CD4-positive, alpha-beta memory T cell (primary cell): ENCODE results near the gene UMAD1. TPM values are rescaled to one million over a fixed set of nuclear protein-coding genes. Genes with fewer than 3 reads are reported as not detected.

ENCODE experiments used
- CTCF ChIA-PET: fragments of 350-600 bp; sonication (Branson Sonifier 250); formaldehyde crosslinking; loops from one replicate; lab custom pipeline; 2021; ENCODE audit warnings: inconsistent platforms; ENCODE audit not compliant: partially characterized antibody; lab: Charles Lee
- POLR2A ChIA-PET: fragments of 350-600 bp; sonication (Branson Sonifier 250); formaldehyde crosslinking; loops from one replicate; lab custom pipeline; 2021; ENCODE audit not compliant: partially characterized antibody; lab: Charles Lee
- DNase-seq, 5 donors: peaks; one replicate each; pipeline versions ENCODE4 v3.0.0 to v3.0.0-alpha.2; 2020 to 2022; ENCODE audit warnings: mixed read lengths in 1 of 5
- H3K27ac ChIP-seq: one replicate; pipeline ENCODE4 v1.7.0; 2013; ENCODE audit warnings: low read depth, low read length
- H3K27me3 ChIP-seq: 2 replicates; pipeline ENCODE4 v1.7.0; 2013; ENCODE audit warnings: mild to moderate bottlenecking, low read length, moderate library complexity; ENCODE audit not compliant: insufficient read depth
- H3K36me3 ChIP-seq: 2 replicates; pipeline ENCODE4 v1.7.0; 2013; ENCODE audit warnings: mild to moderate bottlenecking, low read length, moderate library complexity; ENCODE audit not compliant: insufficient read depth
- H3K4me1 ChIP-seq: 2 replicates; pipeline ENCODE4 v1.7.0; 2013; ENCODE audit warnings: mild to moderate bottlenecking, low read length, moderate library complexity; ENCODE audit not compliant: insufficient read depth
- H3K4me3 ChIP-seq, 2 donors: one replicate each; pipeline ENCODE4 v1.7.0; 2013; ENCODE audit warnings: low read length in 2 of 2, mild to moderate bottlenecking in 1 of 2
- H3K9me3 ChIP-seq, 2 donors: one replicate each; pipeline ENCODE4 v1.7.0; 2013; ENCODE audit warnings: low read length in 2 of 2, control low read depth in 1 of 2; ENCODE audit not compliant: control insufficient read depth in 1 of 2
- H3K27ac Mint-ChIP-seq, 7 donors: one replicate each; pipeline ENCODE4 v1.8.0; 2020 to 2021; ENCODE audit warnings: mixed read lengths in 7 of 7, mild to moderate bottlenecking in 6 of 7, inconsistent platforms in 3 of 7, moderate library complexity in 3 of 7
- H3K27me3 Mint-ChIP-seq, 2 donors: one replicate each; pipeline ENCODE4 v1.8.0; 2020 to 2021; ENCODE audit warnings: mixed read lengths in 2 of 2
- H3K36me3 Mint-ChIP-seq, 2 donors: one replicate each; pipeline ENCODE4 v1.8.0; 2020 to 2021; ENCODE audit warnings: mixed read lengths in 2 of 2, inconsistent platforms in 1 of 2, mild to moderate bottlenecking in 1 of 2
- H3K4me1 Mint-ChIP-seq, 4 donors: one replicate each; pipeline ENCODE4 v1.8.0; 2020 to 2021; ENCODE audit warnings: mixed read lengths in 4 of 4, mild to moderate bottlenecking in 1 of 4
- H3K4me3 Mint-ChIP-seq, 8 donors: one replicate each; pipeline ENCODE4 v1.8.0; 2020 to 2021; ENCODE audit warnings: mixed read lengths in 8 of 8, mild to moderate bottlenecking in 7 of 8, moderate library complexity in 6 of 8, inconsistent platforms in 3 of 8
- H3K9me3 Mint-ChIP-seq, 8 donors: one replicate each; pipeline ENCODE4 v1.8.0; 2020 to 2021; ENCODE audit warnings: mixed read lengths in 8 of 8, mild to moderate bottlenecking in 5 of 8, inconsistent platforms in 3 of 8, moderate library complexity in 1 of 8
- intact Hi-C: fragments of 100-400 bp; cut with micrococcal nuclease; formaldehyde crosslinking; loops from one replicate; pipeline ENCODE4 v1.15.1; 2023
- polyA plus RNA-seq, 2 donors: library from polyadenylated mRNA; unstranded; fragments of 300-500 nt; fragmentation: Illumina TruSeq; gene quantifications; one replicate each; pipeline ENCODE4 v1.2.3, GENCODE V29; 2021
- total RNA-seq, 2 experiments: library from RNA; stranded (reverse); gene quantifications; one replicate each; pipeline ENCODE4 v1.2.3, GENCODE V29; 2021

The UMAD1 gene
- total and polyA plus RNA-seq, 4 experiments from 2014 or later, result 23.5 to 36.7 (median 27.6) TPM

DNA sequence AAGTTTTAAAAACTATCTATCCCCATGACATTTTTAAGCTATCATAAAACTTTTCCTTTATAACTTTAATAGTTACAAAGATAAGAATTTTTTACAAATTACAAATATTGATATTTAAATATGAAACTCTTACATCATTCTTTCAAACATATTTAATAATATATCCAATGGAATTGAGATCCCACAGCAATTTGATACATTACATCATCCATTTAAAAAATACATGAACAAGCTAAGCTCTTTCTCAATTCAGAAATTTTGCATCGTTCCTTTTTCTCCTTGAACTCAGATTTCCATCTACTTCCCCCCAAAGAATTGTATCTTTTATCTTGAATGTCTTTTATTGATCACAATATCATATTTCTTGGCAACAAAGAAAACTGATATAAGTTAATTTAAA lies 209.6 kb downstream of the UMAD1 start:
- Mint-ChIP-seq H3K4me1 (peaks cover 14 to 26% (median 19%) of the 10 kb centered on the region in 4 donors), H3K9me3 (peaks cover 0 to 15% (median 5%) of the 10 kb centered on the region in 8 donors), H3K27me3 (no peaks in the 10 kb centered on the region), H3K27ac (no peak overlapping the region), H3K4me3 (no peak overlapping the region), H3K36me3 (peaks cover 10 to 33% of the 10 kb centered on the region in 2 donors)
- no peak for DNase-seq
- CTCF ChIA-PET, result interaction anchor here (1.3 kb wide), 1 partner anchor 10 kb away, joined by 3 read pairs; no protein-coding TSS in a partner anchor
- Histone ChIP-seq H3K9me3 (no peaks in the 10 kb centered on the region), H3K27ac (no peak overlapping the region), H3K4me1 (peaks cover 11% of the 10 kb centered on the region), H3K36me3 (no peaks in the 10 kb centered on the region), H3K27me3 (no peaks in the 10 kb centered on the region), H3K4me3 (no peak overlapping the region)
- intact Hi-C loops, result no loop called here
- POLR2A ChIA-PET, result interaction anchor here (1.4 kb wide), 1 partner anchor 10 kb away, joined by 3 read pairs; no protein-coding TSS in a partner anchor

DNA sequence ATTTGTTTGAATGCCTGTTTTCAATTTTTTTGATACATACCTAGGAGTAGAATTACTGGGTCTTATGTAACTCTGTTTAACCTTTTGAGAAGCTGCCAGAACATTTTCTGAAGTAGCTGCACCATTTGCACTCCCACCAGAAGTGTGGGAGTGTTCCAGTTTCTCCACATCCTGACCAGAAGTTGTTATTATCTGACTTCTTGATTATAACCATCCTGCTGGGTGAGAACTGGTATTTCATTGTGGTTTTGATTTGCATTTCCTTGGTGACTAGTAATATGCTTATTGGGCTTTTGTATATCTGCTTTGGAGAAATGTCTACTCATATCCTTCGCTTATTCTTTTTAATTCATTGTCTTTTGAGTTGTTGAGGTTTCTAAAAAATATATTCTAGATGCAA lies 210.8 kb downstream of the UMAD1 start:
- H3K4me1 Mint-ChIP-seq, result peaks cover 14 to 26% (median 20%) of the 10 kb centered on the region in 4 donors
- peaks cover 4 to 24% (median 11%) of the 10 kb centered on the region in 8 donors for H3K9me3 Mint-ChIP-seq
- H3K27me3 ChIP-seq, result no peaks in the 10 kb centered on the region
- H3K27me3 Mint-ChIP-seq, result no peaks in the 10 kb centered on the region
- H3K9me3 ChIP-seq, result no peaks in the 10 kb centered on the region
- H3K36me3 Mint-ChIP-seq, result peaks cover 16 to 41% of the 10 kb centered on the region in 2 donors
- H3K36me3 ChIP-seq, result no peaks in the 10 kb centered on the region
- POLR2A ChIA-PET, result interaction anchor here (1.4 kb wide), 1 partner anchor 11 kb away, joined by 3 read pairs; no protein-coding TSS in a partner anchor
- H3K27ac ChIP-seq, result no peak overlapping the region
- DNase-seq, result no peak
- no peak overlapping the region for H3K4me3 Mint-ChIP-seq
- CTCF ChIA-PET, result no interaction called here
- H3K4me1 ChIP-seq, result peaks cover 11% of the 10 kb centered on the region
- H3K27ac Mint-ChIP-seq, result no peak overlapping the region
- H3K4me3 ChIP-seq, result no peak overlapping the region
- intact Hi-C loops, result no loop called here

DNA sequence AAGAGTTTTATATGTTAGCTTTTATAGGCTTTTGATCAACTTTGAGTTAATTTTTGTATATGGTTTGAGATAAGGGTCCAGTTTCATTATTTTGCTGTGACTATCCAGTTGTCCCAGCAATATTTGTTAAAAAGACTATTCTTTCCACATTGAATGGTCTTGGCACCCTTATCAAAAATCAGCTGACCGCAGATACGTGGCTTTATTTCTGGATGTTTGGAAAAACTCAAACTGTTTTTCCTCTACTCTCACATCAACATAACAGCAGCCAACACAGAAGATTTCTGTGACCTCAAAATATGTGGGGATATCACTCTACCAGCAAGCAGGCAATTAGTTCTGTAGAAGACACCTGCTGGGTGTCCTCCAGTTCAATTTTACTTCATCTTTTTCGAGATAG lies 211.4 kb downstream of the UMAD1 start:
- Mint-ChIP-seq H3K4me1 (peaks cover 14 to 26% (median 20%) of the 10 kb centered on the region in 4 donors), H3K4me3 (no peak overlapping the region), H3K9me3 (peaks cover 4 to 24% (median 11%) of the 10 kb centered on the region in 8 donors), H3K27me3 (no peaks in the 10 kb centered on the region), H3K27ac (no peak overlapping the region), H3K36me3 (peaks cover 18 to 41% of the 10 kb centered on the region in 2 donors)
- intact Hi-C loops, result no loop called here
- ChIA-PET CTCF (no interaction called here), POLR2A (no interaction called here)
- H3K27ac ChIP-seq, result no peak overlapping the region
- DNase-seq, result no peak
- H3K9me3 ChIP-seq, result no peaks in the 10 kb centered on the region
- H3K4me1 ChIP-seq, result peaks cover 11% of the 10 kb centered on the region
- no peak overlapping the region for H3K4me3 ChIP-seq
- H3K27me3 ChIP-seq, result no peaks in the 10 kb centered on the region
- no peaks in the 10 kb centered on the region for H3K36me3 ChIP-seq

DNA sequence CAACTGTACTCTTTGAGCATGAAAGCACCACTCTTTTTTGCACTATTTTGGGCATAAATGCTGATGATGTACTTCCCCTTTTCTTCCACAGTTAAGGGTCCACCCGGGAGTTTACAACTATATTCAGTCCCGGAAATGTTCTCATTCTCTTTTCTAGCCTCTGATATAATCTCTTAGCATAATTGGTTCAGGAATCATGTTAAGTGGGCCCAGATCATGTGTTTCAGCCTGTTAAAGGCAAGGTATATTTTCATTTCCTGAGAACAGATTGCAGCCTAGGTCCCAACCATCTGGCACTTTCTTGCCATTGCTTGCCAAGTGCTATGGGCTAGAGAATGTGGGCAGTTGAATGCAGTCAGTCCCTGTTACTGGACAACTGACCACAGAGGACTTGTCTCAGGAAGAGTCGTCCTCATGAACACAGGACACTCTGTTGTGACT lies 216.6 kb downstream of the UMAD1 start:
- H3K4me1 ChIP-seq, result no peaks in the 10 kb centered on the region
- POLR2A ChIA-PET, result no interaction called here
- H3K9me3 Mint-ChIP-seq, result peaks cover 4 to 25% (median 11%) of the 10 kb centered on the region in 8 donors
- H3K27me3 Mint-ChIP-seq, result no peaks in the 10 kb centered on the region
- H3K4me3 Mint-ChIP-seq, result no peak overlapping the region
- H3K27ac Mint-ChIP-seq, result no peak overlapping the region
- H3K27ac ChIP-seq, result no peak overlapping the region
- H3K4me3 ChIP-seq, result no peak overlapping the region
- H3K4me1 Mint-ChIP-seq, result peaks cover 0 to 6% (median 4%) of the 10 kb centered on the region in 4 donors
- intact Hi-C loops, result no loop called here
- peaks cover 20 to 24% of the 10 kb centered on the region in 2 donors for H3K36me3 Mint-ChIP-seq
- CTCF ChIA-PET, result no interaction called here
- no peaks in the 10 kb centered on the region for H3K27me3 ChIP-seq
- no peaks in the 10 kb centered on the region for H3K36me3 ChIP-seq
- no peaks in the 10 kb centered on the region for H3K9me3 ChIP-seq
- no peak for DNase-seq

DNA sequence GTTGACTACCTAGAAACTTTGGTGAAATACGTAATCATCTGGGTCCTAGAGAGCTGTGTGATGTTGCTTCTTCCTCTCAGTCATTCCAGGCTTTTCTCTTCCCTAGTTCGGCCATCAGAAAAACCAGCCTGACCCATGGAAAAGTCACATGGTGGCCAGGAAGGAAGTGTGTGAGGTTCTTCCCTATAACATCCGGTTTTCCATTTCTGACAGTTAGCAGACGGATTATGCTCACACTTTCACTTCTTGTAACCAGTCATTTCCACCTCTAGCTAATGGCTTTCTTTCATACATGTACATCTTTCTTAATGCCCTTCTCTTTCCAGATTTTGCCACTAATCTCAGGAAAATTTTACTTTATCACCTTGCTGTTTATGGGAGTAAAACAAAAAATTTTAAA lies 218.0 kb downstream of the UMAD1 start:
- CTCF ChIA-PET, result no interaction called here
- no peak overlapping the region for H3K4me3 ChIP-seq
- intact Hi-C loops, result no loop called here
- POLR2A ChIA-PET, result no interaction called here
- no peak overlapping the region for H3K27ac ChIP-seq
- Mint-ChIP-seq H3K27ac (peak overlapping the region in 1 of 7 donors; percentile 6), H3K36me3 (peaks cover 16 to 20% of the 10 kb centered on the region in 2 donors), H3K27me3 (no peaks in the 10 kb centered on the region), H3K9me3 (peaks cover 4 to 24% (median 11%) of the 10 kb centered on the region in 8 donors), H3K4me3 (no peak overlapping the region), H3K4me1 (peaks cover 0 to 6% (median 4%) of the 10 kb centered on the region in 4 donors)
- H3K4me1 ChIP-seq, result no peaks in the 10 kb centered on the region
- no peak for DNase-seq
- H3K27me3 ChIP-seq, result no peaks in the 10 kb centered on the region
- no peaks in the 10 kb centered on the region for H3K36me3 ChIP-seq
- H3K9me3 ChIP-seq, result no peaks in the 10 kb centered on the region

DNA sequence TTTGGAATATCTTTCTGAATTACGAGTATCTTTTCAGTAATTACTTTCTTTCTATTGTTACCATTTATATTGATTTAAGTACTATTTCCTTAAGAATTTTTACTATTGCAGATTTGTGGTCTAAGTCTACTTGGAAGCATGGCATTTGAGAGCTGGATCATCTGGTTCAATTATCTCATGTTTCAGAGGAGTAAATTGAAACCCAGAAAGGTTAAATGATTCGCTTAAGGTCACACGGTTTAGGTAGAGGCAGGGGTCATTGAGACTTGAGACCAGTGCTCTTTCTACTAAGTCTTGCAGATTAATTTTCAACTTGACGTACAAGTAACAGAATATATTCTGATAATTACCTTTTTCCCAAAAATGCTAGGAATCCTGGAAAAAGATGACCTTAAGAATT lies 218.9 kb downstream of the UMAD1 start:
- ChIA-PET POLR2A (no interaction called here), CTCF (no interaction called here)
- H3K4me3 ChIP-seq, result no peak overlapping the region
- peaks cover 14% of the 10 kb centered on the region in 2 donors for H3K36me3 Mint-ChIP-seq
- H3K27me3 Mint-ChIP-seq, result no peaks in the 10 kb centered on the region
- intact Hi-C loops, result no loop called here
- H3K27ac ChIP-seq, result no peak overlapping the region
- no peaks in the 10 kb centered on the region for H3K36me3 ChIP-seq
- no peaks in the 10 kb centered on the region for H3K4me1 ChIP-seq
- no peaks in the 10 kb centered on the region for H3K27me3 ChIP-seq
- no peak overlapping the region for H3K4me3 Mint-ChIP-seq
- H3K27ac Mint-ChIP-seq, result no peak overlapping the region
- no peak for DNase-seq
- no peaks in the 10 kb centered on the region for H3K9me3 ChIP-seq
- peaks cover 4 to 18% (median 8%) of the 10 kb centered on the region in 8 donors for H3K9me3 Mint-ChIP-seq
- H3K4me1 Mint-ChIP-seq, result peaks cover 0 to 6% (median 4%) of the 10 kb centered on the region in 4 donors

DNA sequence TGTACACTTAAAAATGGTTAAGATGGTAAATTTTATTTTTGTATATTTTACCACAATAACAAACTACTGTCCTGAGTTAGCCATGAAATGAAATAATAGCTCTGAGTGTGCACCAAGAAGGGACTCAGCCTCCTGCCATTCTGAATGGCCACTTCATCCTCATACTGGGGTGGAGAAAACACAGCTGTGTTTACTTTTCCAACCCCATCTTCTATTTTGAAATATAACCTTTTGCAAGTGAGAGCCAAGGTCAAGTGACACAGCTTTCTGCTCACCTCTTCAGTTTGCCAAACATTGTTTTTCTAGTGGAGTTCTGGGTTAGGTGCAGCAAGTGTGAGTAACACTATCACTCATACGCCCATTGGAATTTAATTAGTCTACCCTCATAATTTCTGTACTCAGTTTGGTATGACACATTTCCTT lies 220.7 kb downstream of the UMAD1 start:
- no peak for DNase-seq
- H3K27me3 Mint-ChIP-seq, result no peaks in the 10 kb centered on the region
- CTCF ChIA-PET, result no interaction called here
- H3K36me3 Mint-ChIP-seq, result peaks cover 2 to 4% of the 10 kb centered on the region in 2 donors
- Histone ChIP-seq H3K4me1 (no peaks in the 10 kb centered on the region), H3K27ac (no peak overlapping the region), H3K4me3 (no peak overlapping the region), H3K9me3 (no peaks in the 10 kb centered on the region), H3K27me3 (no peaks in the 10 kb centered on the region), H3K36me3 (no peaks in the 10 kb centered on the region)
- intact Hi-C loops, result no loop called here
- peaks cover 0 to 4% (median 0%) of the 10 kb centered on the region in 8 donors for H3K9me3 Mint-ChIP-seq
- POLR2A ChIA-PET, result no interaction called here
- H3K4me3 Mint-ChIP-seq, result no peak overlapping the region
- H3K27ac Mint-ChIP-seq, result no peak overlapping the region
- peaks cover 0 to 5% (median 4%) of the 10 kb centered on the region in 4 donors for H3K4me1 Mint-ChIP-seq
